ENCODE data around the gene TCF4.

- TF ChIP-seq CTCF (conservative IDR thresholded peaks at IDR 0.05; ENCODE audit: low read depth, low read length) (no peak), EZH2 (IDR thresholded peaks at IDR 0.05; ENCODE audit: low read length, unreplicated experiment) (no peak), EZH2phosphoT487 (IDR thresholded peaks at IDR 0.05; ENCODE audit: borderline replicate concordance, low read length) (no peak)
These were observed 250.0 kb downstream of the TCF4 start for GRCh38 chr18:55337908-55338521.
